ENCODE results near the gene BMPR1A. TPM values are rescaled to one million over a fixed set of nuclear protein-coding genes. Genes with fewer than 3 reads are reported as not detected.
A peak's percentile ranks its signal among the peaks of the same experiment; 100 is the strongest.

BMPR1A gene
- total and polyA plus RNA-seq, 2 of the 13 experiments (the other 11 are each of a cell fraction or from before 2014, with no cell fraction given), result 17.8 to 44.2 TPM

- TF ChIP-seq DZIP1 (CRISPR knock-in tag; IDR thresholded peaks at IDR 0.05) (no peak), HNF4G (IDR thresholded peaks at IDR 0.05; ENCODE audit: borderline replicate concordance, low read depth, low read length) (no peak), HNF4G (CRISPR knock-in tag; IDR thresholded peaks at IDR 0.05; ENCODE audit: borderline replicate concordance, low read depth) (no peak), ZNF20 (CRISPR knock-in tag; IDR thresholded peaks at IDR 0.05) (no peak), PCBP2 (optimal IDR thresholded peaks at IDR 0.05; ENCODE audit: low read depth, low read length, poor library complexity, severe bottlenecking) (no peak), ZNF207 (IDR thresholded peaks at IDR 0.05; ENCODE audit: borderline replicate concordance) (no peak), ZNF446 (CRISPR knock-in tag; IDR thresholded peaks at IDR 0.05) (no peak)
These were observed 185.6 kb downstream of the BMPR1A start (continued) for GRCh38 chr10:86941991-86942421.

- H3K9me3 ChIP-seq (ENCODE audit: low read length), result no peaks in the 10 kb centered on the region
These were observed 186.3 kb downstream of the BMPR1A start for GRCh38 chr10:86942441-86943315.

More at GRCh38 chr10:86942441-86943315, 186.3 kb downstream of the BMPR1A start:
- no peaks in the 10 kb centered on the region for H3K79me2 ChIP-seq (ENCODE audit: insufficient read depth, low read length)
- no peak overlapping the region for H3K4me2 ChIP-seq (ENCODE audit: low read depth, low read length)
- H3K27me3 ChIP-seq (ENCODE audit: control insufficient read depth in 1 of 2, insufficient read depth in 2 of 2, low read length in 2 of 2), result peaks cover 5 to 27% of the 10 kb centered on the region in 2 experiments; a peak in 3 of 5 replicates
- WGBS (ENCODE audit: low lambda C conversion rate), result 86% methylated on average over 51 of the region's 94 CpGs
- no peak overlapping the region for H3K27ac ChIP-seq (ENCODE audit: extremely low read length, insufficient read depth, low read length)
- CTCF ChIA-PET (ENCODE audit: low intra/inter-chr PET ratio, low total read pairs), result no interaction called here
- FAIRE-seq, result no peak
- no peak for ATAC-seq
- POLR2A ChIA-PET, result no interaction called here
- in situ Hi-C loops (cut with HindIII; ENCODE audit: extremely low pct_ligation_motif_present, low pct_unique_long_range_greater_than_20kb), result no loop called here
- no peak overlapping the region for H3K4me3 ChIP-seq (replicated peaks in 1 of 3; ENCODE audit: insufficient read depth in 1 of 3, low read depth in 2 of 3, low read length in 3 of 3)
- no peaks in the 10 kb centered on the region for H3K36me3 ChIP-seq (replicated peaks in 1 of 2; ENCODE audit: control insufficient read depth in 1 of 2, insufficient read depth in 2 of 2, low read length in 2 of 2)
- intact Hi-C loops (cut with micrococcal nuclease; ENCODE audit: unreplicated experiment), result no loop called here
- peaks cover 34% of the 10 kb centered on the region for H3K4me1 ChIP-seq (ENCODE audit: insufficient read depth, low read length)
- H2AFZ ChIP-seq (ENCODE audit: low read length), result no peak overlapping the region
- H4K20me1 ChIP-seq (ENCODE audit: insufficient read depth, low read length), result no peaks in the 10 kb centered on the region
- no TSS peak for BruUV-seq (replicated peaks)
- no peak overlapping the region for H3K9ac ChIP-seq (ENCODE audit: insufficient read depth, low read depth, low read length)
- TF ChIP-seq ZNF136 (CRISPR knock-in tag; IDR thresholded peaks at IDR 0.05; ENCODE audit: low read depth) (no peak), BRCA1 (CRISPR knock-in tag; IDR thresholded peaks at IDR 0.05) (no peak), AGO2 (optimal IDR thresholded peaks at IDR 0.05; ENCODE audit: low read depth, low read length) (peak; percentile 33), TERF1 (CRISPR knock-in tag; IDR thresholded peaks at IDR 0.05) (no peak)
- no peak for DNase-seq (ENCODE audit: low spot score)

All from HepG2 (cell line).